HepG2 (cell line): ENCODE data around the gene ADGRD1. TPM values are rescaled to one million over a fixed set of nuclear protein-coding genes. Genes with fewer than 3 reads are reported as not detected.

Experiments used
- ARID4A ChIP-seq: sonication (generic); formaldehyde crosslinking; IDR thresholded peaks from 2 replicates; pipeline ENCODE4 v1.5.0; 2020; ENCODE audit warnings: mild to moderate bottlenecking, missing genetic modification reagents, borderline replicate concordance
- CCAR2 ChIP-seq: fragments of 200-400 bp; formaldehyde crosslinking; optimal IDR thresholded peaks from 2 replicates; pipeline ENCODE3; 2018; ENCODE audit warnings: low read depth, mild to moderate bottlenecking, low read length, moderate library complexity
- CEBPB ChIP-seq: IDR thresholded peaks from 2 replicates; pipeline ENCODE4 v1.6.1; 2011; ENCODE audit warnings: low read depth, low read length, improper control_type of control experiment, borderline replicate concordance
- CEBPG ChIP-seq: IDR thresholded peaks from 2 replicates; pipeline ENCODE4 v1.6.1; 2016
- FOXK1 ChIP-seq: sonication (generic); formaldehyde crosslinking; IDR thresholded peaks from 2 replicates; pipeline ENCODE4 v1.4.0; 2020; ENCODE audit warnings: low read depth, missing genetic modification reagents, borderline replicate concordance
- FOXO1 ChIP-seq: sonication (generic); formaldehyde crosslinking; IDR thresholded peaks from 2 replicates; pipeline ENCODE4 v1.4.0; 2020; ENCODE audit warnings: missing genetic modification reagents
- KDM5B ChIP-seq: sonication (generic); formaldehyde crosslinking; IDR thresholded peaks from 2 replicates; pipeline ENCODE4 v1.4.0; 2020; ENCODE audit warnings: missing genetic modification reagents, mild to moderate bottlenecking, borderline replicate concordance
- MLLT10 ChIP-seq: sonication (generic); formaldehyde crosslinking; IDR thresholded peaks from 2 replicates; pipeline ENCODE4 v1.4.0; 2020; ENCODE audit warnings: missing genetic modification reagents
- POGK ChIP-seq: sonication (generic); formaldehyde crosslinking; conservative IDR thresholded peaks from 2 replicates; pipeline ENCODE4 v1.8.0; 2022; ENCODE audit warnings: mild to moderate bottlenecking, moderate library complexity, missing genetic modification reagents
- SNRNP70 ChIP-seq: fragments of 200-400 bp; formaldehyde crosslinking; IDR thresholded peaks from 2 replicates; pipeline ENCODE4 v1.6.1; 2017; ENCODE audit warnings: mild to moderate bottlenecking, low read depth, low read length, moderate library complexity
- XRCC5 ChIP-seq: fragments of 200-400 bp; formaldehyde crosslinking; optimal IDR thresholded peaks from 2 replicates; pipeline ENCODE3; 2017; ENCODE audit warnings: mild to moderate bottlenecking, low read length
- ZMYM4 ChIP-seq: sonication (generic); formaldehyde crosslinking; IDR thresholded peaks from 2 replicates; pipeline ENCODE4 v1.8.1; 2023; ENCODE audit warnings: mild to moderate bottlenecking, missing genetic modification reagents
- ZNF160 ChIP-seq: sonication (generic); formaldehyde crosslinking; IDR thresholded peaks from 2 replicates; pipeline ENCODE4 v1.8.0; 2022; ENCODE audit warnings: mild to moderate bottlenecking, inconsistent platforms, missing genetic modification reagents
- ZNF350 ChIP-seq: sonication (generic); formaldehyde crosslinking; IDR thresholded peaks from 2 replicates; pipeline ENCODE4 v1.4.0; 2020; ENCODE audit warnings: mild to moderate bottlenecking, low read depth, missing genetic modification reagents, borderline replicate concordance
- ZNF747 ChIP-seq: sonication (generic); formaldehyde crosslinking; IDR thresholded peaks from 2 replicates; pipeline ENCODE4 v1.8.1; 2023; ENCODE audit warnings: missing genetic modification reagents, mild to moderate bottlenecking, borderline replicate concordance
- ZSCAN12 ChIP-seq: sonication (generic); formaldehyde crosslinking; IDR thresholded peaks from 2 replicates; pipeline ENCODE4 v1.9.0; 2021; ENCODE audit warnings: mild to moderate bottlenecking, missing genetic modification reagents
- polyA plus RNA-seq, 8 experiments: library from polyadenylated mRNA; depleted of rRNA in 3 of 8; stranded (reverse) in 7 of 8; unstranded in 1 of 8; fragments of >200 nt; fragmentation: Illumina TruSeq in 4 of 8; extraction: Trizol in 4 of 8; gene quantifications; 2 replicates each; pipeline versions ENCODE4 v1.2.1 to v1.2.3, GENCODE V29; 2011 to 2016; ENCODE audit warnings: low read depth in 4 of 8, missing spikeins in 1 of 8, mixed read lengths in 1 of 8; ENCODE audit not compliant: insufficient read depth in 1 of 8
- total RNA-seq, 5 experiments: library from RNA; depleted of rRNA; stranded (reverse); fragments of >200 nt; fragmentation: Illumina TruSeq; extraction: Trizol; gene quantifications; 2 replicates each; pipeline ENCODE4 v1.2.3, GENCODE V29; 2016; ENCODE audit warnings: low read depth in 1 of 5
- TF ChIP-seq, protein P1 (sequence below): sonication (generic); formaldehyde crosslinking; IDR thresholded peaks from 2 replicates; pipeline ENCODE4 v1.4.0; 2020; ENCODE audit warnings: missing genetic modification reagents
- TF ChIP-seq, protein P2 (sequence below): sonication (generic); formaldehyde crosslinking; IDR thresholded peaks from 2 replicates; pipeline ENCODE4 v1.9.0; 2022; ENCODE audit warnings: low read depth, missing genetic modification reagents
- TF ChIP-seq, protein P3 (sequence below): IDR thresholded peaks from 2 replicates; pipeline ENCODE4 v1.6.1; 2016; ENCODE audit warnings: low read depth, control low read depth

The ADGRD1 gene
- total and polyA plus RNA-seq, 2 of the 13 experiments (the other 11 are each of a cell fraction or from before 2014, with no cell fraction given) = 0.46 to 12.4 TPM

GRCh38 chr12:130916241-130916911, 37.3 kb upstream of the ADGRD1 start (continued):
- TF ChIP-seq ARID4A (CRISPR knock-in tag) (peak; percentile 15; the same call in 1 of the 2 replicates), ZMYM4 (no peak), FOXK1 (CRISPR knock-in tag) (no peak; the same call in 1 of the 2 replicates), CEBPG (CRISPR knock-in tag) (peak; percentile 99), CCAR2 (no peak), KDM5B (CRISPR knock-in tag) (peak; percentile 43; the same call in 1 of the 2 replicates), FOXO1 (CRISPR knock-in tag) (peak; percentile 33; the same call in 1 of the 2 replicates), ZSCAN12 (CRISPR knock-in tag) (no peak), ZNF160 (CRISPR knock-in tag) (no peak), POGK (CRISPR knock-in tag) (no peak), ZNF350 (CRISPR knock-in tag) (0 out of 2 replicates have a peak, but pooled peaks have one; percentile 19), CEBPB (peak; percentile 99), MLLT10 (CRISPR knock-in tag) (no peak), ZNF747 (CRISPR knock-in tag) (0 out of 2 replicates have a peak, but pooled peaks have one; percentile 58), SNRNP70 (no peak), XRCC5 (peak; percentile 73)
- TF ChIP-seq, protein P1, sequence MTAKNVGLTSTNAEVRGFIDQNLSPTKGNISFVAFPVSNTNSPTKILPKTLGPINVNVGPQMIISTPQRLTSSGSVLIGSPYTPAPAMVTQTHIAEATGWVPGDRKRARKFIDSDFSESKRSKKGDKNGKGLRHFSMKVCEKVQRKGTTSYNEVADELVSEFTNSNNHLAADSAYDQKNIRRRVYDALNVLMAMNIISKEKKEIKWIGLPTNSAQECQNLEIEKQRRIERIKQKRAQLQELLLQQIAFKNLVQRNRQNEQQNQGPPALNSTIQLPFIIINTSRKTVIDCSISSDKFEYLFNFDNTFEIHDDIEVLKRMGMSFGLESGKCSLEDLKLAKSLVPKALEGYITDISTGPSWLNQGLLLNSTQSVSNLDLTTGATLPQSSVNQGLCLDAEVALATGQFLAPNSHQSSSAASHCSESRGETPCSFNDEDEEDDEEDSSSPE = peak; percentile 81
- TF ChIP-seq, protein P2, sequence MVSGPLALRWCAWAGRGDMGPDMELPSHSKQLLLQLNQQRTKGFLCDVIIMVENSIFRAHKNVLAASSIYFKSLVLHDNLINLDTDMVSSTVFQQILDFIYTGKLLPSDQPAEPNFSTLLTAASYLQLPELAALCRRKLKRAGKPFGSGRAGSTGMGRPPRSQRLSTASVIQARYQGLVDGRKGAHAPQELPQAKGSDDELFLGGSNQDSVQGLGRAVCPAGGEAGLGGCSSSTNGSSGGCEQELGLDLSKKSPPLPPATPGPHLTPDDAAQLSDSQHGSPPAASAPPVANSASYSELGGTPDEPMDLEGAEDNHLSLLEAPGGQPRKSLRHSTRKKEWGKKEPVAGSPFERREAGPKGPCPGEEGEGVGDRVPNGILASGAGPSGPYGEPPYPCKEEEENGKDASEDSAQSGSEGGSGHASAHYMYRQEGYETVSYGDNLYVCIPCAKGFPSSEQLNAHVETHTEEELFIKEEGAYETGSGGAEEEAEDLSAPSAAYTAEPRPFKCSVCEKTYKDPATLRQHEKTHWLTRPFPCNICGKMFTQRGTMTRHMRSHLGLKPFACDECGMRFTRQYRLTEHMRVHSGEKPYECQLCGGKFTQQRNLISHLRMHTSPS = no peak
- TF ChIP-seq, protein P3, sequence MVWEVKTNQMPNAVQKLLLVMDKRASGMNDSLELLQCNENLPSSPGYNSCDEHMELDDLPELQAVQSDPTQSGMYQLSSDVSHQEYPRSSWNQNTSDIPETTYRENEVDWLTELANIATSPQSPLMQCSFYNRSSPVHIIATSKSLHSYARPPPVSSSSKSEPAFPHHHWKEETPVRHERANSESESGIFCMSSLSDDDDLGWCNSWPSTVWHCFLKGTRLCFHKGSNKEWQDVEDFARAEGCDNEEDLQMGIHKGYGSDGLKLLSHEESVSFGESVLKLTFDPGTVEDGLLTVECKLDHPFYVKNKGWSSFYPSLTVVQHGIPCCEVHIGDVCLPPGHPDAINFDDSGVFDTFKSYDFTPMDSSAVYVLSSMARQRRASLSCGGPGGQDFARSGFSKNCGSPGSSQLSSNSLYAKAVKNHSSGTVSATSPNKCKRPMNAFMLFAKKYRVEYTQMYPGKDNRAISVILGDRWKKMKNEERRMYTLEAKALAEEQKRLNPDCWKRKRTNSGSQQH (CRISPR knock-in tag) = 0 out of 2 replicates have a peak, but pooled peaks have one; percentile 33
